ENCODE measurements around the gene HLA-DPA1.
A peak's percentile ranks its signal among the peaks of the same experiment; 100 is the strongest.

Gene HLA-DPA1

DNA sequence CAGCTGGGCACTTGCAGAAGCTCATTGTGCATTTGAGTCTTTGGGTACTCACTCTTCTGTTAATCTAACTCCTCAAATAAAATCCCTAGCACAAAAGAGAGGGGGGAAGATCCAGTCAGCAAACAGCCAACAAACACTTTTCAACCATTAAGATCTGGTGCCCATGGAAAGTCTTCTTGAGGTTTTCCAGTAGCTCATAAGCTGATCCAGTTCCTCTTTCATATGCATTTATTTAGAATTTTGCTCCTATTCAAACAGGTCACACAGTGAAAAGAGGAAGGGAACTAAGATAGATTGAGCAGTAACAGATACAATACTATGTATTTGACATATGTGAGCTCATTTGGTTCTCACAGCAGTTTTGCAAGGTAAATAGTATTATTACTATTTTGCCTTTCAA is 41.0 kb upstream of the HLA-DPA1 start:
- TF ChIP-seq FOXM1 (IDR thresholded peaks at IDR 0.05; ENCODE audit: borderline replicate concordance, low read depth) (no peak), CEBPB (IDR thresholded peaks at IDR 0.05) (no peak), TEAD4 (IDR thresholded peaks at IDR 0.05) (no peak), ZBTB7A (IDR thresholded peaks at IDR 0.05; ENCODE audit: low read depth) (no peak), REST (IDR thresholded peaks at IDR 0.05; ENCODE audit: low read depth) (no peak), CREB1 (IDR thresholded peaks at IDR 0.05; ENCODE audit: low read depth) (no peak), NFIC (IDR thresholded peaks at IDR 0.05) (no peak), EGR1 (IDR thresholded peaks at IDR 0.05) (no peak), YY1 (IDR thresholded peaks at IDR 0.05; ENCODE audit: low read depth) (no peak), TAF1 (IDR thresholded peaks at IDR 0.05; ENCODE audit: low read depth) (no peak), EP300 (IDR thresholded peaks at IDR 0.05; ENCODE audit: borderline replicate concordance) (no peak), RAD21 (IDR thresholded peaks at IDR 0.05; ENCODE audit: low read depth) (no peak), TCF12 (IDR thresholded peaks at IDR 0.05; ENCODE audit: low read depth) (no peak)
- TF ChIP-seq, protein P1, sequence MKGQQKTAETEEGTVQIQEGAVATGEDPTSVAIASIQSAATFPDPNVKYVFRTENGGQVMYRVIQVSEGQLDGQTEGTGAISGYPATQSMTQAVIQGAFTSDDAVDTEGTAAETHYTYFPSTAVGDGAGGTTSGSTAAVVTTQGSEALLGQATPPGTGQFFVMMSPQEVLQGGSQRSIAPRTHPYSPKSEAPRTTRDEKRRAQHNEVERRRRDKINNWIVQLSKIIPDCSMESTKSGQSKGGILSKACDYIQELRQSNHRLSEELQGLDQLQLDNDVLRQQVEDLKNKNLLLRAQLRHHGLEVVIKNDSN (IDR thresholded peaks at IDR 0.05): no peak
- TF ChIP-seq, protein P2, sequence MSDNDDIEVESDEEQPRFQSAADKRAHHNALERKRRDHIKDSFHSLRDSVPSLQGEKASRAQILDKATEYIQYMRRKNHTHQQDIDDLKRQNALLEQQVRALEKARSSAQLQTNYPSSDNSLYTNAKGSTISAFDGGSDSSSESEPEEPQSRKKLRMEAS (IDR thresholded peaks at IDR 0.05): no peak

DNA sequence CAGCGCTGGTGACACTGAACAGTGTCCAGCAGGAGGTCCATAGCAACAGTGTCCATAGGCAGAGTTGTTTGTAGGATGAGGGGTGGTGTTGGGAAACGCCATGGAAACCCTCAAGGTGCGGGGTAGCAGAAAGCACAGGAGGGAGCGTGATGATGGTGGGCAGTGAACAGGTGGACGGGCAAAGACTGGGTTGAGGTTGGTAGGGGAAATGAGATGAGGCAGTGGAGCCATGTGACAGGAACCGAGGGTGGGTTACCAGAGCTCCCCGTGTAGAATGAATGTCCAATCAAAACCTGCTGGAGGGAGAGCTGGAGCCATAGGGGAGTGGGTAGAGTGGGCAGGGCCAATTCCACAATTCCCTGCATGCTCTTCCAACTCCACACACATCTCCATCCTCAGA is 40.3 kb upstream of the HLA-DPA1 start:
- no peak for TF ChIP-seq NFIC (IDR thresholded peaks at IDR 0.05)
- TF ChIP-seq YY1 (IDR thresholded peaks at IDR 0.05; ENCODE audit: low read depth): no peak
- TF ChIP-seq, protein P1 (IDR thresholded peaks at IDR 0.05): no peak
- TF ChIP-seq EP300 (IDR thresholded peaks at IDR 0.05; ENCODE audit: borderline replicate concordance): no peak
- TF ChIP-seq FOXM1 (IDR thresholded peaks at IDR 0.05; ENCODE audit: borderline replicate concordance, low read depth): no peak
- TF ChIP-seq ZBTB7A (IDR thresholded peaks at IDR 0.05; ENCODE audit: low read depth): no peak
- no peak for TF ChIP-seq TCF12 (IDR thresholded peaks at IDR 0.05; ENCODE audit: low read depth)
- no peak for TF ChIP-seq TAF1 (IDR thresholded peaks at IDR 0.05; ENCODE audit: low read depth)
- no peak for TF ChIP-seq REST (IDR thresholded peaks at IDR 0.05; ENCODE audit: low read depth)
- no peak for TF ChIP-seq CEBPB (IDR thresholded peaks at IDR 0.05)
- no peak for TF ChIP-seq RAD21 (IDR thresholded peaks at IDR 0.05; ENCODE audit: low read depth)
- TF ChIP-seq, protein P2 (IDR thresholded peaks at IDR 0.05): no peak

GRCh38 chr6:33112148-33112547 is 38.7 kb upstream of the HLA-DPA1 start:
- TF ChIP-seq EGR1 (IDR thresholded peaks at IDR 0.05): no peak
- peak; percentile 66 for TF ChIP-seq CREB1 (IDR thresholded peaks at IDR 0.05; ENCODE audit: low read depth)
- no peak for TF ChIP-seq EP300 (IDR thresholded peaks at IDR 0.05; ENCODE audit: borderline replicate concordance)
- no peak for TF ChIP-seq RAD21 (IDR thresholded peaks at IDR 0.05; ENCODE audit: low read depth)
- no peak for TF ChIP-seq NFIC (IDR thresholded peaks at IDR 0.05)
- TF ChIP-seq CEBPB (IDR thresholded peaks at IDR 0.05): no peak

- TF ChIP-seq NFIC (IDR thresholded peaks at IDR 0.05) (no peak), REST (IDR thresholded peaks at IDR 0.05; ENCODE audit: low read depth) (no peak), EP300 (IDR thresholded peaks at IDR 0.05; ENCODE audit: borderline replicate concordance) (no peak), YY1 (IDR thresholded peaks at IDR 0.05; ENCODE audit: low read depth) (no peak), TAF1 (IDR thresholded peaks at IDR 0.05; ENCODE audit: low read depth) (no peak)
- TF ChIP-seq, protein P1 (IDR thresholded peaks at IDR 0.05): no peak
These were observed 34.9 kb upstream of the HLA-DPA1 start for GRCh38 chr6:33108307-33108706.
